ENCODE results near the gene CSNK1G1.
A peak's percentile ranks its signal among the peaks of the same experiment; 100 is the strongest.

Gene CSNK1G1

GRCh38 chr15:64153480-64154367 lies 202.2 kb downstream of the CSNK1G1 start:
- TF ChIP-seq EZH2phosphoT487 (conservative IDR thresholded peaks at IDR 0.05; ENCODE audit: low read length) (no peak), CTCF (IDR thresholded peaks at IDR 0.05; ENCODE audit: insufficient read depth, low read length, poor library complexity, severe bottlenecking) (peak; percentile 96)
- Histone ChIP-seq H3K36me3 (ENCODE audit: low read length) (no peaks in the 10 kb centered on the region), H3F3A (ENCODE audit: insufficient read depth) (peaks cover 55% of the 10 kb centered on the region), H3K9me3 (ENCODE audit: insufficient read depth, low read length) (no peaks in the 10 kb centered on the region), H3K27ac (ENCODE audit: low read depth, low read length) (peak overlapping the region; percentile 95), H3K9ac (ENCODE audit: low read length) (peak overlapping the region; percentile 83), H3K27me3 (ENCODE audit: low read length) (no peaks in the 10 kb centered on the region), H3K4me2 (ENCODE audit: low read depth, low read length, poor library complexity, severe bottlenecking) (peak overlapping the region; percentile 86), H4K20me1 (ENCODE audit: low read depth, low read length) (no peaks in the 10 kb centered on the region; the same call in 1 of the 2 replicates), H3K79me2 (ENCODE audit: insufficient read depth, low read length) (no peaks in the 10 kb centered on the region), H3K4me3 (ENCODE audit: insufficient read depth, low read length, poor library complexity, severe bottlenecking) (peak overlapping the region; percentile 67), H3K9me2 (replicated peaks; ENCODE audit: insufficient read depth, low read length) (no peaks in the 10 kb centered on the region), H2AFZ (ENCODE audit: low read depth, low read length, severe bottlenecking) (no peak overlapping the region)

- Histone ChIP-seq H3K4me2 (ENCODE audit: low read depth, low read length, poor library complexity, severe bottlenecking) (peak overlapping the region; percentile 86), H2AFZ (ENCODE audit: low read depth, low read length, severe bottlenecking) (peak overlapping the region; percentile 11), H3K9ac (ENCODE audit: low read length) (peak overlapping the region; percentile 83), H3K4me3 (ENCODE audit: insufficient read depth, low read length, poor library complexity, severe bottlenecking) (peak overlapping the region; percentile 67), H4K20me1 (ENCODE audit: low read depth, low read length) (no peaks in the 10 kb centered on the region; the same call in 1 of the 2 replicates), H3K9me2 (replicated peaks; ENCODE audit: insufficient read depth, low read length) (no peaks in the 10 kb centered on the region), H3K36me3 (ENCODE audit: low read length) (no peaks in the 10 kb centered on the region), H3K79me2 (ENCODE audit: insufficient read depth, low read length) (no peaks in the 10 kb centered on the region), H3K9me3 (ENCODE audit: insufficient read depth, low read length) (no peaks in the 10 kb centered on the region), H3K27me3 (ENCODE audit: low read length) (no peaks in the 10 kb centered on the region), H3K27ac (ENCODE audit: low read depth, low read length) (peak overlapping the region; percentile 95), H3F3A (ENCODE audit: insufficient read depth) (peaks cover 52% of the 10 kb centered on the region)
- TF ChIP-seq EZH2phosphoT487 (conservative IDR thresholded peaks at IDR 0.05; ENCODE audit: low read length): no peak
- TF ChIP-seq CTCF (IDR thresholded peaks at IDR 0.05; ENCODE audit: insufficient read depth, low read length, poor library complexity, severe bottlenecking): no peak
Observed at GRCh38 chr15:64152507-64153387, 203.2 kb downstream of the CSNK1G1 start.

- H4K20me1 ChIP-seq (ENCODE audit: low read depth, low read length): no peaks in the 10 kb centered on the region
- H3K79me2 ChIP-seq (ENCODE audit: insufficient read depth, low read length): no peaks in the 10 kb centered on the region
- peak within 1 kb of the TSS; percentile 83 for H3K9ac ChIP-seq (ENCODE audit: low read length)
- peak within 1 kb of the TSS; percentile 75 for H2AFZ ChIP-seq (ENCODE audit: low read depth, low read length, severe bottlenecking)
- H3K27me3 ChIP-seq (ENCODE audit: low read length): no peaks in the 10 kb centered on the region
- peak within 1 kb of the TSS; percentile 67 for H3K4me3 ChIP-seq (ENCODE audit: insufficient read depth, low read length, poor library complexity, severe bottlenecking)
- peaks cover 44% of the 10 kb centered on the region for H3F3A ChIP-seq (ENCODE audit: insufficient read depth)
- no peaks in the 10 kb centered on the region for H3K36me3 ChIP-seq (ENCODE audit: low read length)
- no peak for TF ChIP-seq CTCF (IDR thresholded peaks at IDR 0.05; ENCODE audit: insufficient read depth, low read length, poor library complexity, severe bottlenecking)
- no peak for TF ChIP-seq EZH2phosphoT487 (conservative IDR thresholded peaks at IDR 0.05; ENCODE audit: low read length)
- H3K9me3 ChIP-seq (ENCODE audit: insufficient read depth, low read length): no peaks in the 10 kb centered on the region
- peak within 1 kb of the TSS; percentile 95 for H3K27ac ChIP-seq (ENCODE audit: low read depth, low read length)
- peak within 1 kb of the TSS; percentile 86 for H3K4me2 ChIP-seq (ENCODE audit: low read depth, low read length, poor library complexity, severe bottlenecking)
- no peaks in the 10 kb centered on the region for H3K9me2 ChIP-seq (replicated peaks; ENCODE audit: insufficient read depth, low read length)
Observed at GRCh38 chr15:64151727-64152506, 204.1 kb downstream of the CSNK1G1 start, which contains the start of gene SNX22. Gene SNX22, plus strand, starts transcription at chr15:64151731. Its CDS starts 45 bp downstream, at chr15:64151776.
